ENCODE data around the gene FAM180B. TPM values are rescaled to one million over a fixed set of nuclear protein-coding genes. Genes with fewer than 3 reads are reported as not detected.
"Not testable (repeated sequence)": the region's sequence is repeated elsewhere in the genome, so short reads cannot be mapped to it uniquely, and the experiment has no call there.

Gene FAM180B
- total and polyA plus RNA-seq, 10 of the 15 experiments (the other 5 are each of a cell fraction or from before 2014, with no cell fraction given), result 0.04 to 0.34 TPM; not detected in 8

DNA sequence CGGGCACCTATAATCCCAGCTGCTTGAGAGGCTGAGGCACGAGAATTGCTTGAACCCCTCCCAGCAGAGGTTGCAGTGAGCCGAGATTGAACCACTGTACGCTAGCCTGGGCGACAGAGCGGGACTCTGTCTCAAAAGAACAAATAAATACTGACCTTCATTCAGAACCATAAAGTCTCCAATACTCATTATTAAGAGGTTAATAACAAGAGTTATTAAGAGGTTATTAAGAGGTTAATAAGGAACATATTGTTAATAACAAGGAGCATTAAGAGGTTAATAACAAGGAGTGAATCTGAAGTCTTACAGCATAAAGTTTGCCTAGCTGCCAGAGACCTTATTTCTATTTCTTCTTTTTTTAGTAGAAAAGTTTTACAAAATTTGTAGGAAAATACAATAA, 41.2 kb upstream of the FAM180B start:
- DNase-seq (ENCODE audit: low read depth, low spot score) (no peak), ATAC-seq (no peak), FAIRE-seq (no peak)
- BruUV-seq (replicated peaks), result no TSS peak
- Histone ChIP-seq H4K20me1 (ENCODE audit: control insufficient read depth, insufficient read depth) (0 out of 2 replicates have a peak, but pooled peaks cover 4% of the 10 kb centered on the region), H3K27me3 (replicated peaks in 1 of 2; ENCODE audit: control insufficient read depth in 2 of 2, insufficient read depth in 2 of 2, low read length in 1 of 2) (no peaks in the 10 kb centered on the region), H3K9ac (ENCODE audit: control insufficient read depth, insufficient read depth, low read length) (no peak overlapping the region), H2AFZ (ENCODE audit: control insufficient read depth, low read depth, low read length) (no peak overlapping the region), H3K4me1 (ENCODE audit: control insufficient read depth, insufficient read depth, low read length) (peaks cover 4% of the 10 kb centered on the region), H3K4me3 (no peak overlapping the region), H3K9me3 (replicated peaks; ENCODE audit: control insufficient read depth, insufficient read depth, low read length) (no peaks in the 10 kb centered on the region), H3K27ac (ENCODE audit: control insufficient read depth, insufficient read depth) (no peak overlapping the region), H3K36me3 (ENCODE audit: control insufficient read depth in 2 of 2, insufficient read depth in 2 of 2, low read length in 1 of 2) (no peaks in the 10 kb centered on the region), H3K79me2 (ENCODE audit: control insufficient read depth, insufficient read depth, low read length) (peaks cover 94% of the 10 kb centered on the region), H3K4me2 (ENCODE audit: control insufficient read depth, insufficient read depth) (no peak overlapping the region)
- POLR2A ChIA-PET, result no interaction called here
- WGBS (ENCODE audit: insufficient coverage, insufficient replicate concordance, low lambda C conversion rate, missing lambda C conversion rate), result 97% methylated on average over 6 of the region's 6 CpGs
- in situ Hi-C loops (cut with MboI), result no loop called here
- CTCF ChIA-PET, result interaction anchor here (0.7 kb wide), 1 partner anchor 39 kb away, joined by 3 read pairs; no protein-coding TSS in a partner anchor
- intact Hi-C loops (cut with micrococcal nuclease; ENCODE audit: unreplicated experiment), result no loop called here
- SMC1A ChIA-PET (ENCODE audit: uncharacterized antibody, unreplicated experiment), result interaction anchor here (7.2 kb wide), 1 partner anchor 13 kb away, joined by 42 read pairs; no protein-coding TSS in a partner anchor
- RAD21 ChIA-PET (ENCODE audit: unreplicated experiment), result no interaction called here
- TF ChIP-seq SRF (IDR thresholded peaks at IDR 0.05; ENCODE audit: low read depth in 2 of 2, low read length in 2 of 2) (no peak), ATF7 (IDR thresholded peaks at IDR 0.05; ENCODE audit: low read depth) (no peak), TBL1XR1 (IDR thresholded peaks at IDR 0.05; ENCODE audit: low read depth, low read length) (no peak)
- TF ChIP-seq, protein P1, sequence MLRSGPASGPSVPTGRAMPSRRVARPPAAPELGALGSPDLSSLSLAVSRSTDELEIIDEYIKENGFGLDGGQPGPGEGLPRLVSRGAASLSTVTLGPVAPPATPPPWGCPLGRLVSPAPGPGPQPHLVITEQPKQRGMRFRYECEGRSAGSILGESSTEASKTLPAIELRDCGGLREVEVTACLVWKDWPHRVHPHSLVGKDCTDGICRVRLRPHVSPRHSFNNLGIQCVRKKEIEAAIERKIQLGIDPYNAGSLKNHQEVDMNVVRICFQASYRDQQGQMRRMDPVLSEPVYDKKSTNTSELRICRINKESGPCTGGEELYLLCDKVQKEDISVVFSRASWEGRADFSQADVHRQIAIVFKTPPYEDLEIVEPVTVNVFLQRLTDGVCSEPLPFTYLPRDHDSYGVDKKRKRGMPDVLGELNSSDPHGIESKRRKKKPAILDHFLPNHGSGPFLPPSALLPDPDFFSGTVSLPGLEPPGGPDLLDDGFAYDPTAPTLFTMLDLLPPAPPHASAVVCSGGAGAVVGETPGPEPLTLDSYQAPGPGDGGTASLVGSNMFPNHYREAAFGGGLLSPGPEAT (IDR thresholded peaks at IDR 0.05; ENCODE audit: low read depth), result no peak
- TF ChIP-seq, protein P2, sequence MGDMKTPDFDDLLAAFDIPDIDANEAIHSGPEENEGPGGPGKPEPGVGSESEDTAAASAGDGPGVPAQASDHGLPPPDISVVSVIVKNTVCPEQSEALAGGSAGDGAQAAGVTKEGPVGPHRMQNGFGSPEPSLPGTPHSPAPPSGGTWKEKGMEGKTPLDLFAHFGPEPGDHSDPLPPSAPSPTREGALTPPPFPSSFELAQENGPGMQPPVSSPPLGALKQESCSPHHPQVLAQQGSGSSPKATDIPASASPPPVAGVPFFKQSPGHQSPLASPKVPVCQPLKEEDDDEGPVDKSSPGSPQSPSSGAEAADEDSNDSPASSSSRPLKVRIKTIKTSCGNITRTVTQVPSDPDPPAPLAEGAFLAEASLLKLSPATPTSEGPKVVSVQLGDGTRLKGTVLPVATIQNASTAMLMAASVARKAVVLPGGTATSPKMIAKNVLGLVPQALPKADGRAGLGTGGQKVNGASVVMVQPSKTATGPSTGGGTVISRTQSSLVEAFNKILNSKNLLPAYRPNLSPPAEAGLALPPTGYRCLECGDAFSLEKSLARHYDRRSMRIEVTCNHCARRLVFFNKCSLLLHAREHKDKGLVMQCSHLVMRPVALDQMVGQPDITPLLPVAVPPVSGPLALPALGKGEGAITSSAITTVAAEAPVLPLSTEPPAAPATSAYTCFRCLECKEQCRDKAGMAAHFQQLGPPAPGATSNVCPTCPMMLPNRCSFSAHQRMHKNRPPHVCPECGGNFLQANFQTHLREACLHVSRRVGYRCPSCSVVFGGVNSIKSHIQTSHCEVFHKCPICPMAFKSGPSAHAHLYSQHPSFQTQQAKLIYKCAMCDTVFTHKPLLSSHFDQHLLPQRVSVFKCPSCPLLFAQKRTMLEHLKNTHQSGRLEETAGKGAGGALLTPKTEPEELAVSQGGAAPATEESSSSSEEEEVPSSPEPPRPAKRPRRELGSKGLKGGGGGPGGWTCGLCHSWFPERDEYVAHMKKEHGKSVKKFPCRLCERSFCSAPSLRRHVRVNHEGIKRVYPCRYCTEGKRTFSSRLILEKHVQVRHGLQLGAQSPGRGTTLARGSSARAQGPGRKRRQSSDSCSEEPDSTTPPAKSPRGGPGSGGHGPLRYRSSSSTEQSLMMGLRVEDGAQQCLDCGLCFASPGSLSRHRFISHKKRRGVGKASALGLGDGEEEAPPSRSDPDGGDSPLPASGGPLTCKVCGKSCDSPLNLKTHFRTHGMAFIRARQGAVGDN (IDR thresholded peaks at IDR 0.05), result no peak

DNA sequence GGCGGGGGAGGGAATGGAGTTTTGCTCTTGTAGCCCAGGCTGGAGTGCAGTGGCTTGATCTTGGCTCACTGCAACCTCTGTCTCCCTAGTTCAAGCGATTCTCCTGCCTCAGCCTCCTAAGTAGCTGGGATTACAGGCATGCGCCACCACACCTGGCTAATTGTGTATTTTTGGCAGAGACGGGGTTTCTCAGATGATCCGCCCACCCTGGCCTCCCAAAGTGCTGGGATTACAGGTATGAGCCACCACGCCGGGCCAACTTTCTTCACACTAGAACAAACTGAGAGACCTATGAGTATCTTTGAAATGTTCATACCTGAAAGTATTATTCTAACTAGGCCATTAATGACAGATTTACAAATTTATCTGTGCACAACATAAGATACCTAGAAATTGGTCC, 40.2 kb upstream of the FAM180B start:
- H3K4me2 ChIP-seq (ENCODE audit: control insufficient read depth, insufficient read depth); POLR2A ChIA-PET; H3K27me3 ChIP-seq (replicated peaks in 1 of 2; ENCODE audit: control insufficient read depth in 2 of 2, insufficient read depth in 2 of 2, low read length in 1 of 2); H3K27ac ChIP-seq (ENCODE audit: control insufficient read depth, insufficient read depth); BruUV-seq (replicated peaks); H3K4me3 ChIP-seq; FAIRE-seq; H3K36me3 ChIP-seq (ENCODE audit: control insufficient read depth in 2 of 2, insufficient read depth in 2 of 2, low read length in 1 of 2); H3K9me3 ChIP-seq (replicated peaks; ENCODE audit: control insufficient read depth, insufficient read depth, low read length); H2AFZ ChIP-seq (ENCODE audit: control insufficient read depth, low read depth, low read length); H3K9ac ChIP-seq (ENCODE audit: control insufficient read depth, insufficient read depth, low read length); intact Hi-C loops (cut with micrococcal nuclease; ENCODE audit: unreplicated experiment); H3K4me1 ChIP-seq (ENCODE audit: control insufficient read depth, insufficient read depth, low read length); CTCF ChIA-PET; DNase-seq (ENCODE audit: low read depth, low spot score); in situ Hi-C loops (cut with MboI); ATAC-seq; RAD21 ChIA-PET (ENCODE audit: unreplicated experiment); H4K20me1 ChIP-seq (ENCODE audit: control insufficient read depth, insufficient read depth): not testable (repeated sequence)
- peaks cover 94% of the 10 kb centered on the region for H3K79me2 ChIP-seq (ENCODE audit: control insufficient read depth, insufficient read depth, low read length)
- SMC1A ChIA-PET (ENCODE audit: uncharacterized antibody, unreplicated experiment), result interaction anchor here (7.2 kb wide), 1 partner anchor 14 kb away, joined by 42 read pairs; no protein-coding TSS in a partner anchor
- 82% methylated on average over 6 of the region's 7 CpGs for WGBS (ENCODE audit: insufficient coverage, insufficient replicate concordance, low lambda C conversion rate, missing lambda C conversion rate)

Measured in GM12878 (cell line).